Measurements from ENCODE around the gene DOK6. TPM values are rescaled to one million over a fixed set of nuclear protein-coding genes. Genes with fewer than 3 reads are reported as not detected.

Gene DOK6
- total and polyA plus RNA-seq, 2 donors (not counting 3 experiments of a cell fraction or from before 2014, with no cell fraction given), result under 0.01 TPM; not detected in 1

GRCh38 chr18:69612242-69612641 is 211.6 kb downstream of the DOK6 start:
- H2AFZ ChIP-seq (ENCODE audit: low read depth, low read length), result no peak overlapping the region
- H3K79me2 ChIP-seq (ENCODE audit: control insufficient read depth, insufficient read depth, low read length), result no peaks in the 10 kb centered on the region
- H3K36me3 ChIP-seq (ENCODE audit: control insufficient read depth in 2 of 2, extremely low read depth in 1 of 2, insufficient read depth in 2 of 2, low read length in 2 of 2), result no peaks in the 10 kb centered on the region
- H3K9me1 ChIP-seq (replicated peaks; ENCODE audit: control insufficient read depth, extremely low read depth, insufficient read depth, low read length), result no peaks in the 10 kb centered on the region
- intact Hi-C loops (cut with micrococcal nuclease) (no loop called here), dilution Hi-C loops (cut with MboI; ENCODE audit: extremely low pct_ligation_motif_present, low sequenced_read_pairs) (no loop called here)
- H3K4me1 ChIP-seq (ENCODE audit: control insufficient read depth, extremely low read depth, insufficient read depth, low read length), result no peaks in the 10 kb centered on the region
- DNase-seq (ENCODE audit: low read depth, low spot score), result no peak
- no peak overlapping the region for H3K9ac ChIP-seq (replicated peaks; ENCODE audit: extremely low read depth, insufficient read depth, low read length)
- H3K27ac ChIP-seq (ENCODE audit: insufficient read depth, low read depth, low read length), result no peak overlapping the region
- TF ChIP-seq CTCF (IDR thresholded peaks at IDR 0.05; ENCODE audit: extremely low read depth in 1 of 2, insufficient read depth in 1 of 2, low read depth in 1 of 2, low read length in 2 of 2) (no peak), POLR2AphosphoS5 (IDR thresholded peaks at IDR 0.05; ENCODE audit: insufficient read depth, low read depth, low read length) (no peak), POLR2A (IDR thresholded peaks at IDR 0.05; ENCODE audit: low read depth, low read length) (no peak), EZH2 (IDR thresholded peaks at IDR 0.05; ENCODE audit: borderline replicate concordance, low read depth, low read length, severe bottlenecking) (no peak), FOS (IDR thresholded peaks at IDR 0.05; ENCODE audit: borderline replicate concordance, insufficient read depth, low read length) (no peak), GATA2 (IDR thresholded peaks at IDR 0.05; ENCODE audit: insufficient read depth, insufficient read length, low read depth, low read length) (no peak), MAX (IDR thresholded peaks at IDR 0.05; ENCODE audit: insufficient read depth, insufficient read length) (no peak), MYC (IDR thresholded peaks at IDR 0.05; ENCODE audit: low read depth, low read length) (no peak), JUN (IDR thresholded peaks at IDR 0.05; ENCODE audit: borderline replicate concordance, insufficient read depth, insufficient read length, low read depth) (no peak)
- H3K9me3 ChIP-seq (replicated peaks; ENCODE audit: control insufficient read depth, insufficient read depth, low read length), result no peaks in the 10 kb centered on the region
- H4K20me1 ChIP-seq (replicated peaks; ENCODE audit: control insufficient read depth, extremely low read depth, insufficient read depth, low read length), result no peaks in the 10 kb centered on the region
- no peak overlapping the region for H3K4me2 ChIP-seq (ENCODE audit: insufficient read depth, low read length)
- CTCF ChIA-PET, result no interaction called here
- H3K4me3 ChIP-seq (replicated peaks in 1 of 3; ENCODE audit: insufficient read depth in 1 of 3, low read depth in 1 of 3, low read length in 3 of 3), result no peak overlapping the region
- POLR2A ChIA-PET, result no interaction called here
- BruUV-seq (replicated peaks), result no TSS peak
- H3K27me3 ChIP-seq (ENCODE audit: control insufficient read depth in 2 of 2, insufficient read depth in 2 of 2, low read length in 2 of 2), result no peaks in the 10 kb centered on the region
- no peak for FAIRE-seq

Measured in endothelial cell of umbilical vein (primary cell).